ENCODE measurements around the gene TPPP3.

The TPPP3 gene

GRCh38 chr16:67406111-67406971, 13.0 kb upstream of the TPPP3 start:
- peak overlapping the region; percentile 96 for H3K27ac ChIP-seq
- DNase-seq (ENCODE audit: low read depth, low spot score), result no peak

- H3K27ac ChIP-seq, result peak overlapping the region; percentile 96
Observed at GRCh38 chr16:67405336-67405735, 12.0 kb upstream of the TPPP3 start.

GRCh38 chr16:67404740-67405226, 11.5 kb upstream of the TPPP3 start:
- DNase-seq (ENCODE audit: low read depth, low spot score), result peak; percentile 98
- peak overlapping the region; percentile 96 for H3K27ac ChIP-seq

More at GRCh38 chr16:67405336-67405735, 12.0 kb upstream of the TPPP3 start:
- DNase-seq (ENCODE audit: low read depth, low spot score), result no peak

GRCh38 chr16:67403976-67404555, 10.8 kb upstream of the TPPP3 start:
- H3K27ac ChIP-seq, result peak overlapping the region; percentile 96
- no peak for DNase-seq (ENCODE audit: low read depth, low spot score)

- no peak for DNase-seq (ENCODE audit: low read depth, low spot score)
Observed at GRCh38 chr16:67400901-67401300, 7.6 kb upstream of the TPPP3 start.

GRCh38 chr16:67399749-67400704, 6.7 kb upstream of the TPPP3 start:
- no peak for DNase-seq (ENCODE audit: low read depth, low spot score)
- H3K27ac ChIP-seq, result no peak overlapping the region

More at GRCh38 chr16:67400901-67401300, 7.6 kb upstream of the TPPP3 start:
- H3K27ac ChIP-seq, result no peak overlapping the region

GRCh38 chr16:67399218-67399733, 6.0 kb upstream of the TPPP3 start:
- no peak for DNase-seq (ENCODE audit: low read depth, low spot score)
- no peak overlapping the region for H3K27ac ChIP-seq

GRCh38 chr16:67398546-67399217, 5.4 kb upstream of the TPPP3 start:
- H3K27ac ChIP-seq, result no peak overlapping the region
- no peak for DNase-seq (ENCODE audit: low read depth, low spot score)

GRCh38 chr16:67397812-67398545, 4.7 kb upstream of the TPPP3 start:
- no peak for DNase-seq (ENCODE audit: low read depth, low spot score)
- H3K27ac ChIP-seq, result no peak overlapping the region

- H3K27ac ChIP-seq, result no peak overlapping the region
- no peak for DNase-seq (ENCODE audit: low read depth, low spot score)
Observed at GRCh38 chr16:67397036-67397801, 3.9 kb upstream of the TPPP3 start.

- no peak overlapping the region for H3K27ac ChIP-seq
- no peak for DNase-seq (ENCODE audit: low read depth, low spot score)
Observed at GRCh38 chr16:67396159-67397035, 3.1 kb upstream of the TPPP3 start.

GRCh38 chr16:67395458-67396158, 2.3 kb upstream of the TPPP3 start:
- H3K27ac ChIP-seq, result no peak overlapping the region
- no peak for DNase-seq (ENCODE audit: low read depth, low spot score)

- H3K27ac ChIP-seq, result no peak overlapping the region
- DNase-seq (ENCODE audit: low read depth, low spot score), result no peak
Observed at GRCh38 chr16:67395105-67395457, 1.8 kb upstream of the TPPP3 start.

GRCh38 chr16:67394155-67395104, 1.1 kb upstream of the TPPP3 start:
- DNase-seq (ENCODE audit: low read depth, low spot score), result no peak
- no peak overlapping the region for H3K27ac ChIP-seq

GRCh38 chr16:67393788-67394154, 473 bp upstream of the TPPP3 start:
- no peak overlapping the region for H3K27ac ChIP-seq
- no peak for DNase-seq (ENCODE audit: low read depth, low spot score)

Data from epithelial cell of prostate (primary cell).